HG03097 (cell line): ENCODE measurements around the gene TAF6.
"Not testable (repeated sequence)": the region's sequence is repeated elsewhere in the genome, so short reads cannot be mapped to it uniquely, and the experiment has no call there.

Experiments used
- ATAC-seq: cut with Tn5 transposase; IDR thresholded peaks from one replicate; pipeline ENCODE4 v1.9.1; 2021; ENCODE audit not compliant: unreplicated experiment, low FRiP score

TAF6 gene

DNA sequence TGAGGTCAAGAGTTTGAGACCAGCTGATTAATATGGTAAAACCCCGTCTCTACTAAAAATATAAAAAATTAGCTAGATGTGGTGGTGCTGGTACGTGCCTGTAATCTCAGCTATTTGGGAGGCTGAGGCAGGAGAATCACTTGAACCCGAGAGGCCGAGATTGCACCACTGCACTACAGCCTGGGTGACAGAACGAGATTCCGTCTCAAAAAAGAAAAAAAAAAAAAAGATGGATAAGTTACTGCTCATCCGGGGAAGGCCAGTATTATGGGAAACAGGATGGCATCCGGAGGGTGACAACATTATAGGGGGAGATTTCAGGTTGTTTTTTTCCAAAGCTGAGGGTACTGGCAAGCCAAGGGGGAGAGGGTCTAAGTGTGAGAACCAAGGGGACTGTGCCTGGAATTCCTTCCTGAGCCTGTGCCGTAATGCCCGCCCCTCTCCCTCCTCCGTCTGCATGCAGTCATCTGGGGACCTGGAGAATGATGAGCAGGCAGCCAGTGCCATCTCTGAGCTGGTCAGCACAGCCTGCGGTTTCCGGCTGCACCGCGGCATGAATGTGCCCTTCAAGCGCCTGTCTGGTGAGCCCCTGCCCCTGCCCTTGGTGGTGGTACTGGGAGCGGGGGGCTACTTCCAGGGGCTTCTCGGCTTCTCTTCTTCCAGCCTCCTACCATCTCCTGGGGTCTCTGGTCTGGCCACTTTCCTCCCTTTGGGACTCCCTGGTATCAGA is 33.9 kb upstream of the TAF6 start:
- ATAC-seq, result no peak

DNA sequence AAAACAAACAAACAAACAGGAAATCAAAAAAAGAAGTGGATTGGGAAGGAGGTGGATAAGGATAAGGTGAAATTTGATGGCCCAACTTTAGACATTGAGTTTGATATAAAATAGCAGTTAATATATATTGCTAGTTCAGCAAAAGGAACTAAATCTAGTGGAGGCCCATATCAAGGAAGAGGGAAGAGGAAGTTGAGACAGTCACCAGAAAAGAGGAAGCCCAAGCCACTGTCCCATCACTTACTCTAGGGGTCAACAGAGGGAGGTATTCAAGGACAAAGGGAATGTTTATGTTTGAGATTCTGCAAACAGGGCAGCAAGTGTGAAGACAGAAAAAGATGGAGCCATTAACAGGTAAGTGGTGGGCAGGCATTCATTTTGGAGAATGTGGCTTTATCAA is 33.2 kb upstream of the TAF6 start:
- ATAC-seq, result no peak

DNA sequence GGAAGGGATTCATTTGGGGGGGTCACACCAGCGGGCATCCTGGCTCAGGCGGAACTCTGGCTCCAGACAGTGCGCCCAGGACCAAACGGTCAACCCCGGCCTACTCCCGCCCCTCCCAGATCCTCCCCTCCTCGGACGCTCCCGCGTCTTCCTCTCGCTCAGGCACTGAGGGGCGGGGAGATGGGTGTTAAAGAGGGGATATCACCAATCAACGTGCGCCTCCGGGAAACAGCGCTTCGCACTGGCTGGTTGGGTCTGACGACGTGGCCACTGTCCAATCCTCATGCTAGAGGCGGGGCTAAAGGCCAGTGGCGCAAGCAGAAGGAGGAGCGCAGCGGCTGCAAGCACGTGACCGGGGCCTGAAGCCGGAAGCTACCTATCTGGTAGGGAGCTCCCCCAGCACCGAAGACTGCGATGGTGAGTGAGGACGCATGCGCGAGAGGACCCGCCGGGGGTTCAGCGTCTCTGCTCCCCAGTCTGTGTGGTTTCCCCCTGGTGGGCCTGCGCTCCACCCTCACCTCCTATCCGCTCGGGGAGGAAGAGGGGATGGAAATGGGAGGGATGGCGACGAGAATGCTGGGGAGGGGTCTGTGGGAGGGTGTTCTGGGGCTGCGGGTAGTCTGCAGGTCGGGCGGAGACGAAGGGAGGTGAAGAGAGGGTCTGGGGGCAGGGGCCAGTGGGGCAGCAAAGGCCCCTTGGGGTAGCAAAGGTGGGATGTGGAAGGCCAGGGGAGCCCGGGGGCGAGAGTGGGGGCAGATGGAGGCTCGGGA is 29.6 kb upstream of the TAF6 start, which contains the start of gene LAMTOR4:
Gene LAMTOR4, plus strand, starts transcription at position 360 of the 770 bp plus-strand sequence. Its CDS starts 55 bp downstream, at position 415.
- ATAC-seq, result peak; percentile 98

DNA sequence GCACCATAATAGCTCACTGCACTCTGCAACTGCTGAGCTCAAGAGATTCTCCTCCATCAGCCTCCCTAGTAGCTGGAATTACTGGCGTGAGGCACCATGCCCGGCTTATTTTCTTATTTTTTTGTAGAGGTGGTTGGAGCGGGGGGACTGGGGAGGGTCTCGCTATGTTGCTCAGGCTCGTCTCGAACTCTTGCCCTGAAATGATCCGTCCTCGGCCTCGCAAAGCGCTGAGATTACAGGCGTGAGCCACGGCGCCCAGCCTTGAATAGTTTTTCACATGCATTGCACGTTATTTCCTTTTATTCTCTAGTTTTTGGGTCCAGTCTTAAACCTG is 29.0 kb upstream of the TAF6 start:
- ATAC-seq, result no peak

DNA sequence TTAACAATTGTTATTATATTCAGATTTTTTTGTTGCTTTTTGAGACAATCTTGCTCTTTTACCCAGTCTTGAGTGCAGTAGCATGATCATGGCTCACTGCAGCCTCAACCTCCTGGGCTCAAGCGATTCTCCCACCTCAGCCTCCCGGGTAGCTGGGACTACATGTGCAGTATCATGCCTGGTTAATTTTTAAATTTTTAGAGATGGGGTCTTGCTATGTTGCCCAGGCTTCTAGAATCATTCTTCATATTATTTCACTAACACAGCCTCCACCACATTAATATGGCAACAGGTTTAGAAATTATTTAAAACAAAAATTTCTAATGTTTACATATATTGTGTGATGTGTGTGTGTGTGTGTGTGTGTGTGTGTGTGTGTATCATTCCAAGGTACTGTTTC is 28.1 kb upstream of the TAF6 start:
- no peak for ATAC-seq

DNA sequence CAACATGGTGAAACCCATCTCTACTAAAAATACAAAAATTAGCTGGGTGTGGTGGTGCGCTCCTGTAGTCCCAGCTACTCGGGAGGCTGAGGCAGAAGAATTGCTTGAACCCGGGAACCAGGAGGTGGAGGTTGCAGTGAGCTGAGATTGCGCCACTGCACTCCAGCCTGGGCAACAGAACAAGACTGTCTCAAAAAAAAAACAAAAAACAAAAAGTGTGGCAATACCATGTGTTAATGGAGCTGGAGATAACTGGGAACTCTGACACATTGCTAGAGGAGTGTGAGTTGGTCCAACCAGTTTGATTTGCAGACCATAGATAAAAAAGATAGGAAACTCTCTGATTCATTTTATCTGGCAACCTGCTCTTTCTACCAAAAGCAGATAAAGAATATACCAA is 27.2 kb upstream of the TAF6 start:
- not testable (repeated sequence) for ATAC-seq

DNA sequence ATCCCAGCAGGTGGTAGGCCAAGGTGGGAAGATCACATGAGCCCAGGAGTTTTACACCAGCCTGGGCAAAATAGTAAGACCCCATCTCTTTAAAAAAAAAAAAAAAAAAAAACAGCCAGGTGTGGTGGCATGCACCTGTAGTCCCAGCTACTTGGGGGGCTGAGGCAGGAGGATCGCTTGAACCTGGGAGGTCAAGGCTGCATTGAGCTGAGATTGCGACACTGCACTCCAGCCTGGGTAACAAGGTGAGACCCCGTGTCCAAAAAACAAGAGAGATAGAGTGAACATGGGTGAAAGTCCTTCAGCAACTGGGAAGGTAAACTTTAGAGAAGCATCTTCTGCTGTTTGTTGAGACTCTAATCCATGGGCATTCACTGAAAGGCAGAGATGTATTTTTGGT is 23.3 kb upstream of the TAF6 start:
- no peak for ATAC-seq

DNA sequence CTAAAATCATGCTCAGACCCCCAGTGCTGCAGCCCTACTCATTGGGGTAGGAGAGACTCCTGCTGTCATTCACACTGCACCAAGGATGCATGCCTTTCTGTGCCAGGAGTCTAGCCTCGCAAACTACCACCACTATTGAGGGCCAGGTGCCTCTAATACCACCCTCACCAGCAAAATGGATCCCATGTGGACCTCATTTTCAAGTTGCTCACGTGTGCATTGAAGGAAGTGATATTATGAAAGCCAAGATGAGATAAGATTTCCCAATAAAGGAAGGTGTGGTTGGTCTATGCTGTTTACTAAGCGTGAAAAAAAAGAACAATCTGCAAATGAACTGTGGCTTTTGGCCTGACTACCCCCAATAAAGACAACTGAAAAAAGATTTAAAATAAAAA is 22.4 kb upstream of the TAF6 start:
- ATAC-seq, result no peak

DNA sequence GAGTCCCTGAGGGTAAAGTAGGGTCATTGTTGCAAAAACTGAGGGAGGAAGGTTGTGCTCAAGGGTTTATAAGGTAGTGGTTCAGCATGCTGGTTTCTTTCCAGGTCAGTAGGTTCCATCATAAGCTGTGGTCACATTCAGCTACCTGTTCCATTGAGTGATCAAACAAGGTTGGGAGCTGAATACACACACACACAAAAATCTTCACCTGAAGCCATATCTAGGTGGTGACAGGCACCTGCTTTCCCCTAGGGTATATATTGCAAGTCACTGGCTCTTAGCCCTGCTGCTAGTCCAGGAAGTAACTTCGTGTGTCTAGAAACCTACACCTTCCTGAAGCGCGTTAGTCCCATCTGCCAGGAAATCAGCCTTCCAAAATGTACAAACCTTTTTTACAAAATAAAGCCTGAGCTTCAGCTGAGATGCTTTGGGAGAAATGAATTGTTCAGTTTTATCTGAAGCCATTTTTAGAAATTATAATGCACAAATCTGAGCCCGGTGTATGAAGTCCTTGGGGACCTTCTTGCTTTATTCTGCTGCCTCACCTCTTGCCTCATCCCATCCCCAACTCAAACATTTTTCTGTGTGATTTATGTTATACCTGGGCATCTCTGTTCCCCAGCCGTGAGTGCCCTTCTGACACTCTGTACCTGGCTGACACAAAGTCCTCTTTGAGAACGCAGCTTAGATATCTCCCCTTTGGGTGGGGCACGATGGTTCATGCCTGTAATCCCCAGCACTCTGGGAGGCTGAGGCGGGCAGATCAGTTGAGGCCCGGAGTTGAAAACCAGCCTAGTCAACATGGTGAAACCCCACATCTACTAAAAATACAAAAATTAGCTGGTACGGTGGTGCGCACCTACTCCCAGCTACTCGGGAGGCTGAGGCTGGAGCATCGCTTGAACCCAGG is 18.9 kb upstream of the TAF6 start:
- ATAC-seq, result no peak

DNA sequence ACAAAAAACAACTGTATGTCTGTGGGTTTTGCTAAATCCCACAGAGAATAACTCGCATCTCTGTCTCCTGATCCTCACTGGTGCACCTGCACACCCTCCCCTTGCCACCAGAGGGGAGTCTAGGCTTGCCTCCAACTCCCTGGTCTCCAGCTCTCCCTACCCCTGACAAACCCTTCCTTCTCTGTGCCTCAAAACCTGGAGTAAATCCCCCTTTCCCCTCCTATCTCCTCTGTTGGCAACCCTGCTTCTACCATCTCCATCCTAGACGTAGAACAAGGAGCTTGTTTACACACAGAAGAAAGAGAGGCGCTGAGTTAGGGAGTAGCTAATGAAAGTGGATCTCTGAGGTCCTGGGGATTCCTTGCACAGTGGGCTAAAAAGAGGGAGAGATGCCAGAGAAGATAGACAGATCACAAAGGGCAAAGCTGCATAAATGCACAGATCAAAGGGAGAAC is 13.6 kb upstream of the TAF6 start:
- peak; percentile 49 for ATAC-seq

DNA sequence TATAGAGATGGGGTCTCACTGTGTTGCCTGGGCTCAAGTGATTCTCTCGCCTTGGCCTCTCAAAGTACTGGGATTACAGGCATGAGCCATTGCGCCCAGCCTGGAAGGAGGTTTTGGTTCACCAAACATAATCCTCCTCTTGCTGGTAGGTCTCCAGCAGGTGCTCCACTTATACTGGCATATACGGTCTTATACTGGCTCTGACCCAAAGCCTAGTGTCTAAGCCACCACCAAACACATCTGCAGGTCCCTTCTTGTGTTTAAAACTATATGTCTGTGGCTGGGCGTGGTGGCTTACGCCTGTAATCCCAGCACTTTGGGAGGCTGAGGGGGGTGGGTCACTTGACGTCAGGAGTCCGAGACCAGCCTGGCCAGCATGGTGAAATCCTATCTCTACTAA is 13.0 kb upstream of the TAF6 start:
- no peak for ATAC-seq

DNA sequence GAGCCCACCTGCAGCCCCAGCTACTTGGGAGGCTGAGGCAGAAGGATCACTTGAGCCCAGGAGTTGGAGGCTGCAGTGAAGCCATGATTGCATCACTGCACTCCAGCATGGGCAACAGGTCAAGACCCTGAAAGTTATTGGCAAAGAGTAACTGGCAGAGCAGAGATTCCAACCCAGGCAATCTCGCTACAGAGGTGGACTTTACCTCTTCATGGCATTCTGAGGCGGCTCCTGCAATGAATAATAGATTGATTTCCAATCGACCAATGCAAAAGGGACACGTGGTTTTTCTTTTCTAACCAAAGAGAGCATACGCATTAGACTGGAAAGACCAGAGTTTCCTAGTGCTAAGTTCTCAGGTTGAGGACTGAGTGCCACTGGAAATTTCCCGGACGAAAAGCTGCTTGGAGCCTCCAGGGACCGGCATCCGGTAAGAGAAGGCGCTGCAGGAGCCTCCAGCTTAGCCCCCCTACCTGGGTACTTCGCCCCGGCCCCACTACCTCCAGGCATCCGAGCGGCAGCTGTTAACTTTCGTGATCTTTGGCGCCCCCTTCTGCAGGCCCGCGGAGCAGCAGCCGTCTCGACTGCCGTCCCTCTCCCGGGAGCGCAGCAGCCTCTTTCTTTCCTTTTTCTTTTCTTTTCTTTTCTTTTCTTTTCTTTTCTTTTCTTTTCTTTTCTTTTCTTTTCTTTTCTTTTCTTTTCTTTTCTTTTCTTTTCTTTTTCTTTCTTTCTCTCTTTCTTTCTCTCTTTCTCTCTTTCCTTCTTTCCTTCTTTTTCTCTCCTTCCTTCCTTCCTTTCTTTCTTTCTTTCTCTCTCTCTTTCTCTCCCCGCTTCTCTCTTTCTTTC is 11.7 kb upstream of the TAF6 start:
- no peak for ATAC-seq

DNA sequence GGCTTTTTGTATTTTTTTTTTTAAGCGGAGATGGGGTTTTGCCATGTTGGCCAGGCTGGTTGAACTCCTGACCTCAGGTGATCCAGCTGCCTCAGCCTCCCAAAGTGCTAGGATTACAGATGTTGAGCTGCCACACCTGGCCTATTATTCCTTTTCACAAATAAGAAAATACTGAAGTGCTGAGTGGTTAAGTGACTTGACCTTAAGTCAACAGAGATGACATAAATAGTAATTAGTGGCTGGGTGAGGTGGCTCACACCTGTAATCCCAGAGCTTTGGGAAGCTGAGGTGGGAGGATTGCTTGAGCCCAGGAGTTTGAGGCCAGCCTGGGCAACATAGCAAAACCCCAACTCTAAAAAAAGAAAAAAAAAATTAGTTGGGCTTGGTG is 11.1 kb upstream of the TAF6 start:
- ATAC-seq, result not testable (repeated sequence)

DNA sequence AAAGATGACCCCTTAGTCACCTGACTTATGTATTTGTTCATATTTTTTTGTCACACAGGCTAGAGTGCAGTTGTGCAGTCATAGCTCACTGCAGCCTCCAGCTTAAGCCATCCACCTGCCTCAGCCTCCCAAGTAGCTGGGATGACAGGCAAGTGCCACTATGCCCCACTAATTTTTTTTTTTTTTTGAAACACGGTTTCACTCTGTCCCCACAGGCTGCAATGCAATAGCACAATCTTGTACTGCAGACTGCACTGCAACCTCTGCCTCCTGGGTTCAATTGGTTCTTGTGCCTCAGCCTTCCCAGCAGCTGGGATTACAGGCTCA is 9.4 kb upstream of the TAF6 start:
- ATAC-seq, result no peak

DNA sequence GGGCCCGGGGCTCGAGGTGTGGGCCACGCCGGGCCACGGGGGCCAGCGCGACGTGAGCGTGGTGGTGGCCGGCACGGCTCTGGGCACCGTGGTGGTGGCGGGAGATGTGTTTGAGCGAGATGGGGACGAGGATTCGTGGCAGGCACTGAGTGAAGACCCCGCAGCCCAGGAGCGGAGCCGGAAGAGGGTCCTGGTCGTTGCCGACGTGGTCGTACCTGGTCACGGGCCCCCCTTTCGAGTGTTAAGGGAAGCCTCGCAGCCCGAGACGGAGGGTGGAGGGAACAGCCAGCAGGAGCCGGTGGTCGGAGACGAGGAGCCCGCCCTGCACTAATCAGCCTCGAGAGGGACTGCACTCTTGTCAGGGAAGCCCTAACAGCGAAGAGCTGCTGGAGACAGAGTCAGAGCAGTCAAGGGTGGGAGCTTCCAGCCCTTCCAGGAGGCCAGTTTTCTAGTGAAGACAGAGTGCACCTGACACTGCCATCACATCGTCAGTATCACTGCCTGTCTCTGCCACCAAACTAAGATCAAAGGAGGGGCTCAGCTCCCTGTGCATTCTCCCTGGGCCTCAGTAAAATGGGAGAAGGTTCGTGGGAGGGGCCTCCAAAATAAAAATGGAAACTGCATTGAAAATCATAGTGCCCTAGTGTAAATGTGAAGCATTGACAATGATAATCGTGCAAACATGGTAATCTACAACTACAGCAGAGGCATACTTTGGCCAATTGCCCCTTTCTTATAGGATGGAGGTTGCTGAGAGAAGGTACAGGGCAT is 8.9 kb upstream of the TAF6 start:
- no peak for ATAC-seq

DNA sequence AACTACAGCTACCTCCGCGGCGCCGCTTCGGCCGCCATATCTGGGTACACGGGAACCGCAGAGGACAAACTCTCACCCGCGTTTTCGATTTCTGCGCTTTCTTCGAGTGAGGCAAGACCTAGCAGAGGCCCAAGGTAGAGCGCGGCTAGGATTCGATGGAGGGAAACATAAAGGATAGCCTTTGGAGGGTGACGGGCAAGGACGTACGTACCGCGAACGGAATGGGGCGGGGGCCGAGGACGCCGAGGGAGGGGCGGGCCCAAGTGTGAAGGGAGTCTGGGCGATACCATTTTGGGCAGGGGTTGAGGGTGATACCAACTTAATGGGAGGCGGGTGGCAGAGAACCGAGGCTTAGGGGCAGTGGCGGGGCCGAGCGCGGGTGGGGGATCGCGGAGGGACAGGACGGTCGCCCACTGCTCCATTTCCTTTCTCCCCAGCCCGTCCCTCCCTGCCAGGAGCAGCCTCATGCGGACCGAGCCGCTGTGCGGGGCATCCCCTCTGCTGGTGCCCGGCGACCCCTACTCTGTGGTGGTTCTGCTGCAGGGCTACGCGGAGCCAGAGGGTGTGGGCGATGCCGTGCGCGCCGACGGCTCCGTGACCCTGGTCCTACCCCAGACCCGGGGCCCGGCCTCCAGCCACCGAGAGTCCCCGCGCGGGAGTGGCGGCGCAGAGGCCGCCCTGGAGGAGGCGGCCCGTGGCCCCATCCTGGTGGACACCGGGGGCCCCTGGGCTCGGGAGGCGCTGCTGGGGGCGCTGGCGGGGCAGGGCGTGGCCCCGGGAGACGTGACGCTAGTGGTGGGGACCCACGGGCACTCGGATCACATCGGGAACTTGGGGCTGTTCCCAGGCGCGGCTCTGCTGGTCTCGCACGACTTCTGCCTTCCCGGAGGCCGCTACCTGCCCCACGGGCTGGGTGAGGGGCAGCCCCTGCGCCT is 8.0 kb upstream of the TAF6 start, which contains the start of gene MBLAC1:
Gene MBLAC1, plus strand, starts transcription at position 37 of the 935 bp plus-strand sequence. Its CDS starts 429 bp downstream, at position 466.
- ATAC-seq, result peak; percentile 42

DNA sequence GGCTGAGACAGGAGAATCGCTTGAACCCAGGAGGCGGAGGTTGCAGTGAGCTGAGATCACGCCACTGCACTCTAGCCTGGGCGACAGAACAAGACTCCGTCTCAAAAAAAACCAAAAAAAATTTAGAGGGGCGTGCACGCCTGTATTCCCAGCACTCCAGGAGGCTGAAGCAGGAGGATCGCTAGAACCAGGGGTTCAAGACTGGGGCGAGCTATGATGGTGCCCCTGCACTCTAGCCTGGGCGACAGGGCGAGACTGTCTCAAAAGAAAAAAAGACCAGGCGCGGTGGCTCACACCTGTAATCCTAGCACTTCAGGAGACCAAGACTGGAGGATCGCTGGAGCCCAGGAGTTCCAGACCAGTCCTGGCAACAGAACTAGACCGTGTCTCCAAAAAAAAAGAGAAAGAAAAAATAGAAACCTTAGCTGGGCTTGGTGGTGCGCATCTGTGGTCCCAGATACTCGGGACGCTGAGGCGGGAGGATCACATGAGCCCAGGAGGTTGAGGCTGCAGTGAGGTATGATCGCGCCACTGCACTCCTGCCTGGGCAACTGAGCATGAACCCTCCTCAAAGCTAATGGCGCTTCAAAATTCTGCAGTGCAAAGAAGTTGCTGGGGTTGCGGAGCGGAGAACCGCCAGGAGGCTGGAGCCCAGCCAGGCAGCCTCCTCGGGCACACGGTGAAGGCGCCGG is 7.2 kb upstream of the TAF6 start:
- peak; percentile 40 for ATAC-seq
